ENCODE results near the gene GRPEL2. TPM values are rescaled to one million over a fixed set of nuclear protein-coding genes. Genes with fewer than 3 reads are reported as not detected.

Gene GRPEL2
- total RNA-seq, 1 experiment from 2014 or later, result 47.3 TPM

DNA sequence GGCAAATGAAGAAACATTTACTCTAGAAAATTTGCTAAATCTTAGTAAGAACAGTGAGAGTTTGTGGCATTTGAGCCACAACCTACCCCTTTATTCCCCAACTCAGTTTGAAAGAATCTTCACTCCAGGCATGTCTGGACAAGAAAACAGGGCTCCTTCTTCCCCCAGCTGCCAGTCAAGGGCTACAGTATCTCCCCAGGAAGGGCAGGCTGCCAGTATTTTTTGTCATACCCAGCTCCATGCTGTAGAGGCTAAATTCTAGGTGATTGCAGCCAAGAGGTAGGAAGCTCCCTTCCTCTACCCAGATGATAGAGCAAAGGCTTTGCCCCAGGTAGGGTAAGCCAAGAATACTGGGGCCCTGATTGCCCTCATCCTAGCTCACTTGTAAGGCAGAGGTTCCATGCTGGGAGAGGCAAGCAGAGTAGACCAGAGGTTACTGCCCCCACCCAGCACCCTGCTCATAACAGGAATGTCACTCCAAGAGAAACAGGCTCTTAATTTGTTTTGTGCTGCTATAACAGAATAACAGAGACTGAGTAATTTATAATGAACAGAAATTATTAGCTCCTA is 20.0 kb upstream of the GRPEL2 start:
- no peak overlapping the region for H4K5ac ChIP-seq (ENCODE audit: insufficient read length, low read depth, low read length)
- no peak overlapping the region for H4K91ac ChIP-seq (ENCODE audit: insufficient read length, low read depth, low read length)
- no peaks in the 10 kb centered on the region; the same call in 1 of the 2 replicates for H3K27me3 ChIP-seq (ENCODE audit: insufficient read depth, low read length)
- no peak overlapping the region for H3K4ac ChIP-seq (ENCODE audit: low read depth, low read length)
- peaks cover 6 to 8% of the 10 kb centered on the region in 2 experiments for H3K4me1 Mint-ChIP-seq
- no peak overlapping the region for H2AK5ac ChIP-seq (ENCODE audit: insufficient read length, low read length)
- no peak overlapping the region for H2BK15ac ChIP-seq (ENCODE audit: low read depth, low read length)
- H3K27ac ChIP-seq (ENCODE audit: insufficient read length, low read depth, low read length), result no peak overlapping the region
- H4K8ac ChIP-seq (replicated peaks; ENCODE audit: insufficient read length, low read depth, low read length), result no peak overlapping the region
- H2BK5ac ChIP-seq (ENCODE audit: insufficient read length, low read length), result no peak overlapping the region
- H3K23me2 ChIP-seq (ENCODE audit: insufficient read length, low read depth, low read length, poor library complexity, severe bottlenecking), result no peaks in the 10 kb centered on the region
- no peak overlapping the region for H3K23ac ChIP-seq (ENCODE audit: insufficient read length, low read depth, low read length)
- H3K18ac ChIP-seq (ENCODE audit: insufficient read length, low read depth, low read length), result no peak overlapping the region
- H3K9ac ChIP-seq (ENCODE audit: extremely low read depth, insufficient read length, low read length), result no peak overlapping the region
- no peak overlapping the region for H3K4me2 ChIP-seq (ENCODE audit: insufficient read depth, insufficient read length, low read length)
- no peak overlapping the region for H3K14ac ChIP-seq (ENCODE audit: insufficient read depth, low read length)
- no peak overlapping the region for H3K56ac ChIP-seq (ENCODE audit: insufficient read length, low read depth, low read length)
- no peaks in the 10 kb centered on the region; the same call in 1 of the 2 replicates for H3K27me3 Mint-ChIP-seq (ENCODE audit: low read depth)
- no peaks in the 10 kb centered on the region for H4K20me1 ChIP-seq (ENCODE audit: control insufficient read depth, insufficient read depth, insufficient read length)
- no peak overlapping the region for H2BK20ac ChIP-seq (ENCODE audit: low read depth, low read length, poor library complexity, severe bottlenecking)
- H3K79me1 ChIP-seq (ENCODE audit: insufficient read depth, low read depth, low read length, poor library complexity, severe bottlenecking), result no peaks in the 10 kb centered on the region
- no peaks in the 10 kb centered on the region for H3K9me3 ChIP-seq (ENCODE audit: control insufficient read depth, low read depth, low read length)
- no peaks in the 10 kb centered on the region for H3K36me3 Mint-ChIP-seq (ENCODE audit: insufficient read depth in 1 of 3, low read depth in 3 of 3)
- H3K4me1 ChIP-seq (ENCODE audit: insufficient read depth, low read length), result no peaks in the 10 kb centered on the region
- H3K4me3 Mint-ChIP-seq, result no peak overlapping the region
- no peak overlapping the region for H2BK120ac ChIP-seq (ENCODE audit: low read depth, low read length, poor library complexity, severe bottlenecking)
- TF ChIP-seq, protein P1, sequence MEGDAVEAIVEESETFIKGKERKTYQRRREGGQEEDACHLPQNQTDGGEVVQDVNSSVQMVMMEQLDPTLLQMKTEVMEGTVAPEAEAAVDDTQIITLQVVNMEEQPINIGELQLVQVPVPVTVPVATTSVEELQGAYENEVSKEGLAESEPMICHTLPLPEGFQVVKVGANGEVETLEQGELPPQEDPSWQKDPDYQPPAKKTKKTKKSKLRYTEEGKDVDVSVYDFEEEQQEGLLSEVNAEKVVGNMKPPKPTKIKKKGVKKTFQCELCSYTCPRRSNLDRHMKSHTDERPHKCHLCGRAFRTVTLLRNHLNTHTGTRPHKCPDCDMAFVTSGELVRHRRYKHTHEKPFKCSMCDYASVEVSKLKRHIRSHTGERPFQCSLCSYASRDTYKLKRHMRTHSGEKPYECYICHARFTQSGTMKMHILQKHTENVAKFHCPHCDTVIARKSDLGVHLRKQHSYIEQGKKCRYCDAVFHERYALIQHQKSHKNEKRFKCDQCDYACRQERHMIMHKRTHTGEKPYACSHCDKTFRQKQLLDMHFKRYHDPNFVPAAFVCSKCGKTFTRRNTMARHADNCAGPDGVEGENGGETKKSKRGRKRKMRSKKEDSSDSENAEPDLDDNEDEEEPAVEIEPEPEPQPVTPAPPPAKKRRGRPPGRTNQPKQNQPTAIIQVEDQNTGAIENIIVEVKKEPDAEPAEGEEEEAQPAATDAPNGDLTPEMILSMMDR (conservative IDR thresholded peaks at IDR 0.05), result no peak
- H2BK12ac ChIP-seq (ENCODE audit: insufficient read length, low read depth, low read length), result no peak overlapping the region
- no peak overlapping the region for H3K27ac Mint-ChIP-seq
- DNase-seq, result no peak
- no peaks in the 10 kb centered on the region for H3K79me2 ChIP-seq (ENCODE audit: insufficient read depth, low read length)
- H3T11ph ChIP-seq (ENCODE audit: low read length), result no peak overlapping the region
- no peak overlapping the region for H2AFZ ChIP-seq (ENCODE audit: low read length)
- H3K9me3 Mint-ChIP-seq, result no peaks in the 10 kb centered on the region

Data from H9 (cell line).